NCI-H1436 (cell line): ENCODE measurements around the gene HLF.

Source experiments
- DNase-seq: peaks from one replicate; lab custom pipeline; 2025; lab: John Stamatoyannopoulos, UW

HLF gene

DNA sequence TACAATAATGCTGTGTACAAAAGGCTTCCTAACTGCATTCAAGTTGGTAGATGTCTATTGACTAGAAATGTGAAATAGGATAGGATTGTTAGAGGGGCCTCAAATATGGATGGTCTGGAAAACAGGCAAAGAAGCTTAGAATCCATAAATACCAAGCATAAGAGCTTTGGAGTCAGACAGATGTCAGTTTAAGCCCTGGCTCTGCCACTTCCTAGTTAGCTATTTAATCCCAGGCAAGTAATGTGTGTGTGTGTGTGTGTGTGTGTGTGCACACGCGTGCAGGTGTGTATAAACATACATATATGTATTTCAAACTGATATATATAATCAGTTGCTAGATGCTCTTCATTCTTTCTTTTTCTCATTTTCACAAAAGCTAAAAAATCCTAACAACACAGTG lies 90.2 kb downstream of the HLF start:
- DNase-seq, result no peak

DNA sequence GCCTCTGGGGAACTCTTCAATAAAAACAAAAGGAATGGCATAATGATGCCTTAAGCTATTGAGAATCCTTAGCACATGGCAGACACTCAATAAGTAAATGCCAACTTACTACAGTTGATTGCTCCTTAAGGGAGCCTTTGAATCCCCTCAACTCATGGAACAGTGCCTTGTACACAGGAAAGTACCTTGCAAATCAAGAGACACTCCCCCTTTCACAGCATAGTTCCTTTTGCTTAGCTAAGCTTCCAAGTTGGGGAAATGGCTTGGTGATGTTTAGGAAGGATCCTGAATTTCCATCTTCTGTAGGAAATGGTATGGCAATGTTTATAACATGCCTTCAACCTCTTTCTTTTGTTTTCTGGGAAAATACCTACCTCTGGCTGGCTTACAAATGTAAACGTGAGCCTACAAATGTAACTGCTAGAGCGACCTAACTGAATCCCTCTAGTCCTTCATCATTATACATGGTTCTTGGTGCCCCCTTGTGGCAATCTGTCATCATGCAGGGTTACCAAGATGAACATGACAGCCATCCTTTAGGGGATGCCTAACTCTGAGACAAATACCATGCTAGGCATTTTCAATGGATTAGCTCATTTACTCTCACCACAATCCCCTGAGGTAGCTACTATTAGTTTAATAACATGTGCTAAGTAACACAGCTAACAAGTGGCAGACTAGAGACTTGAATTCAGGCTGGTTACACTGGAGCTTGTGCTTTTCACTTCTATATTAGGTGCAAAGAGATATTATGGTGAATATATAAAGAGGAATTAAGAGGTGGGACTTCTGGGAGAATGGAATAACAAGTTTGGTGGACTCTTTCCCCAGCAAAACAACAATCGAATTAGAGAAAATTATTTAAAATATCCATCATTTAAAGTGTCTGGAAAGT lies 91.9 kb downstream of the HLF start:
- DNase-seq, result peak; percentile 70

DNA sequence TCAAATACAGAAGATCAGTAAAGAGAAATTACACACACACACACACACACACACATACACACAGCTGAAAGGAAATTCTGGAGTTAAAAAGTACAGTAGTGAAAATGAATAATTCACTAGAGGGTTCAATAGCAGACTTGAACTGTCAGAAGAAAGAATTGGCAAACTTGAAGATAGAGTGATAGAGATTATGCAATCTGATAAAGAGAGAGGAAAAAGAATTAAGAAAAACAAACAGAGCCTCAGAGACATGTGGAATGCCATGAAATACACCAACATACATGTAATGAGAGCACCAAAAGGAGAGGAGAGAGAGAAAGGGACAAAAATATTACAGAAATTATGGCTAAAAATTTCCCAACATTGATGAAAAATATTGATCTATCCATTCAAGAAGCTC lies 96.2 kb downstream of the HLF start:
- no peak for DNase-seq

DNA sequence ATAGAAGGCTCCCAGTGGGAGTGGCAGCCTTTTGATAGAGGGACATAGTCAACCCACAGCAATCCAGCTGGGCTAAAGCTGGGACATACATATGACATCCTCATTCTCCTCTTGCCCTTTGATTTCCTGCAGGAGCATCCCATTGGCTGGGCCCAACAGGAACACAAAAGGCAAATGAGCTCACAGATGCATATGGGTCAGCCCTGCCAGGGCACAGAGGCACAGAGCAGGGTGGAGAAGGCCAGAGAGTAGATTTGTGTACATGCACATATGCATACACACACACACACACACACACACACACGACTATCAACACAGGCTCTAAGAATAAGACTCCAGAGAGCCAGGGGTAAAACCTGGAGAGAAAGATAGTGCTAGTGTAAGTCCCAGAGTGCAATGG lies 98.3 kb downstream of the HLF start:
- no peak for DNase-seq

DNA sequence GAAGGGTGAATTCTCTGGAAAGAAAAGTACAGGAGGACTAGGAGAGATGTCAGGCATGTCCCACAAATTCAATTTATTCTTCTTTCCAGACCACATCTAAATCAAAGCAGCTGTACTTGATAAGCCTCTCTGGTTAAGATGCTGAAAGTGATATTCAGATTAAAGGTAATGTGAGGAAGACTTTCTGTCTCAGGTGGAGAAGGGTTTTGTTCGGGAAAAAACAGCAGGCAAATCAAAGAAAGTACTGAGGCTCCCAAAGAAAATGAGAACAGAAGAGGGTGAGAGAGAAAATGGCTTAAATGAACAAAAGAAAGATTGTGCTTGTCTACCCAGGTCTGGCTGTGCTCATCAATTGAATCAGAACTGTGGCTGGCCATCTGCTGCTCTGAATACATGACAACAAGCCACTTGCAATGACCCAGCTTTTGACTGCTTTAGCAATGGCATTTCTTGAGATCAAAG lies 101.3 kb downstream of the HLF start:
- no peak for DNase-seq

DNA sequence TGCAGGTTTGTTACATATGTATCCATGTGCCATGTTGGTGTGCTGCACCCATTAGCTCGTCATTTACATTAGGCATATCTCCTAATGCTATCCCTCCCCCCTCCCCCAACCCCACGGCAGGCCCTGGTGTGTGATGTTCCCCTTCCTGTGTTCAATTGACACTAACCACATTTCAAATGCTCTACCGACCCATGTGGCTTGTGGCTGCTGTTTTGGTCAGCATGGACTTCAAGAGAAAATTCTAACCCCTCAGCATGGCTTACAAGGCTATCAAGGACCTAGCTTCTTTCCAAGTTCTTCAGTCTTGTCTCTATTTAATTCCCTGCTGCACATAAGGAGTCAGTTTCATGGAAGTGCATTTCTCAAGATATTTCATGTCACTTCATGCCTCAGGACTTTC lies 103.9 kb downstream of the HLF start:
- no peak for DNase-seq
